ENCODE data around the gene PA2G4.
A peak's percentile ranks its signal among the peaks of the same experiment; 100 is the strongest.
"Not testable (repeated sequence)": the region's sequence is repeated elsewhere in the genome, so short reads cannot be mapped to it uniquely, and the experiment has no call there.

Gene PA2G4

DNA sequence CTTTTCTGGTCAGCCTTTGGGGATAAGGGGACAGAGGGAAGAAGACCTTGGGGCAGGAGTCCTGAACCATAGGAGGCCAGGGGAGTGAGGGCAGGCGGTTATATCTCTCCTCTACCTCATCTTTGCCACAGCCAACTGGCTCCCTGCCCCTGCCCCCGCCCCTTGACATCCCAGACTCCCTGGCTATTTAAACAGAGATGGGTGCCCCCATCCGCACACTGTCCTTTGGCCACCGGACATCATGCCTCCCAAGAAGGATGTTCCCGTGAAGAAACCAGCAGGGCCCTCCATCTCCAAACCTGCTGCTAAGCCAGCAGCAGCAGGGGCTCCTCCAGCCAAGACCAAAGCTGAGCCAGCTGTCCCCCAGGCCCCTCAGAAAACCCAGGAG lies 49.3 kb downstream of the PA2G4 start:
- H3K27ac ChIP-seq: no peak overlapping the region
- no peak overlapping the region for H3K4me3 ChIP-seq
- TF ChIP-seq, protein P1, sequence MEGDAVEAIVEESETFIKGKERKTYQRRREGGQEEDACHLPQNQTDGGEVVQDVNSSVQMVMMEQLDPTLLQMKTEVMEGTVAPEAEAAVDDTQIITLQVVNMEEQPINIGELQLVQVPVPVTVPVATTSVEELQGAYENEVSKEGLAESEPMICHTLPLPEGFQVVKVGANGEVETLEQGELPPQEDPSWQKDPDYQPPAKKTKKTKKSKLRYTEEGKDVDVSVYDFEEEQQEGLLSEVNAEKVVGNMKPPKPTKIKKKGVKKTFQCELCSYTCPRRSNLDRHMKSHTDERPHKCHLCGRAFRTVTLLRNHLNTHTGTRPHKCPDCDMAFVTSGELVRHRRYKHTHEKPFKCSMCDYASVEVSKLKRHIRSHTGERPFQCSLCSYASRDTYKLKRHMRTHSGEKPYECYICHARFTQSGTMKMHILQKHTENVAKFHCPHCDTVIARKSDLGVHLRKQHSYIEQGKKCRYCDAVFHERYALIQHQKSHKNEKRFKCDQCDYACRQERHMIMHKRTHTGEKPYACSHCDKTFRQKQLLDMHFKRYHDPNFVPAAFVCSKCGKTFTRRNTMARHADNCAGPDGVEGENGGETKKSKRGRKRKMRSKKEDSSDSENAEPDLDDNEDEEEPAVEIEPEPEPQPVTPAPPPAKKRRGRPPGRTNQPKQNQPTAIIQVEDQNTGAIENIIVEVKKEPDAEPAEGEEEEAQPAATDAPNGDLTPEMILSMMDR (IDR thresholded peaks at IDR 0.05): no peak
- no peak for DNase-seq (ENCODE audit: low spot score)

DNA sequence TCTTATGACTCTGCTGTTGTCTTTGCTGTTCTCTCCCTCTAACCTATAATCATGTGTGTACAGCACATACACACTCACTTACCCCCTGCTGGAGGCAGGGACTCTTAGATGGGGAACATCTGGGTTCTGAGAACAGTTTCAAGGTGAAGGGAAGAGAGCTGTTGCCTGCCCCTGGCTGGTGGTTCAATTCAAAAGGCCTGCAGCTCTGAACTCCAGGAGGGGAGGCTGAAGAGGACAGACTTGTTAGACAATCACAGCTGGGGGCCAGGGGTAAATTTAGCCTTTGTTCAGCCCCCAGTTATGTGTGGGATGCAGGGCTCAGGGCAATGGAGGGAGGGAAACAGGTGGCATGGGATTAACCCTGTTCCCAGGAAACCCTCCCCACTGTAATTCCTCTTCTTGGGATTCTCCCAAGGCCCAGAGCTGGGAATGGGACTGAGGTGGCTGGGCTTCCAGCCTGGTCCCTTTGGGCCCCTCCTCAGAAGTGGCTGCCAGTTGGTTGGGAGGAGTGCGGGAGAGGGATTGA lies 50.0 kb downstream of the PA2G4 start:
- no peak overlapping the region for H3K4me3 ChIP-seq
- DNase-seq (ENCODE audit: low spot score): no peak
- H3K27ac ChIP-seq: no peak overlapping the region

DNA sequence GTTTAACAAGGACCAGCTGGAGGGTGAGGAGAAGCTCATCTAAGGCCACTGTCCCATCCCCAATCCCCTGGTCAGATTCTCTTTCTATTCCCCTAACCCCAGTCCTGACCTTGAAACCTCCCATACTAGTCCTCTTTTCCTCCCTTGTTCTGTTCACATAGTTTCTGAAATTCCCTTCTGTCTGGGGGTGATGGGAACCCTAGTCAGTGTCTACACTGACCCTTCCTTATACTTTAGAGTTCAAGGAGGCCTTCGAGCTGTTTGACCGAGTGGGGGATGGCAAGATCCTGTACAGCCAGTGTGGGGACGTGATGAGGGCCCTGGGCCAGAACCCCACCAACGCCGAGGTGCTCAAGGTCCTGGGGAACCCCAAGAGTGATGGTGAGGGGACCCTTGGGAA lies 50.5 kb downstream of the PA2G4 start:
- H3K4me3 ChIP-seq: no peak overlapping the region
- DNase-seq (ENCODE audit: low spot score): no peak
- H3K27ac ChIP-seq: no peak overlapping the region
- TF ChIP-seq, protein P1 (IDR thresholded peaks at IDR 0.05): no peak

More for the DNA sequence above, 50.0 kb downstream of the PA2G4 start:
- TF ChIP-seq, protein P1 (IDR thresholded peaks at IDR 0.05): no peak

DNA sequence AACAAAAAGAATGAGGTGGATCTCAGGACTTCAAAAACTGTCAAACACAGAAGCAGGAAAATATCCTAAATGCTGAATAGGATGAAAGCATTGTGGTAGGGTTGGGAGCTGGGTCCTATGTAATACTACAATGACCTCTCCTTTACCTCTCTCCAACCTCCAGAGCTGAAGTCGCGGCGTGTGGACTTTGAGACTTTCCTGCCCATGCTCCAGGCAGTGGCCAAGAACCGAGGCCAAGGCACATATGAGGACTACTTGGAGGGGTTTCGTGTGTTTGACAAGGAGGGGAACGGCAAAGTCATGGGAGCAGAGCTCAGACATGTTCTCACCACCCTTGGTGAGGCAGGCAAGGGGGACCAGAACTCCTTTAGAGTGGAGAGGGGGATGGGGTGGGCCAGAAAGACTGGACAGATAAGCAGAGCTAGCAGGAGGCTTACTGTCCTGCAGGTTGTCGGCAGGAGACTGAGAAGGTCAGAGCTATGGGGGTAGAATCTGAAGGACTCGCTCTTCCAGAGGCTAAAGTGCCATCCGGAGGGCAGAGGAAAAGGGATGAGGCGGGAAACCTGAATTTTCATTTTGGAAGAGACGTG lies 51.0 kb downstream of the PA2G4 start:
- no peak overlapping the region for H3K27ac ChIP-seq
- DNase-seq (ENCODE audit: low spot score): no peak
- TF ChIP-seq, protein P1 (IDR thresholded peaks at IDR 0.05): no peak
- H3K4me3 ChIP-seq: no peak overlapping the region

DNA sequence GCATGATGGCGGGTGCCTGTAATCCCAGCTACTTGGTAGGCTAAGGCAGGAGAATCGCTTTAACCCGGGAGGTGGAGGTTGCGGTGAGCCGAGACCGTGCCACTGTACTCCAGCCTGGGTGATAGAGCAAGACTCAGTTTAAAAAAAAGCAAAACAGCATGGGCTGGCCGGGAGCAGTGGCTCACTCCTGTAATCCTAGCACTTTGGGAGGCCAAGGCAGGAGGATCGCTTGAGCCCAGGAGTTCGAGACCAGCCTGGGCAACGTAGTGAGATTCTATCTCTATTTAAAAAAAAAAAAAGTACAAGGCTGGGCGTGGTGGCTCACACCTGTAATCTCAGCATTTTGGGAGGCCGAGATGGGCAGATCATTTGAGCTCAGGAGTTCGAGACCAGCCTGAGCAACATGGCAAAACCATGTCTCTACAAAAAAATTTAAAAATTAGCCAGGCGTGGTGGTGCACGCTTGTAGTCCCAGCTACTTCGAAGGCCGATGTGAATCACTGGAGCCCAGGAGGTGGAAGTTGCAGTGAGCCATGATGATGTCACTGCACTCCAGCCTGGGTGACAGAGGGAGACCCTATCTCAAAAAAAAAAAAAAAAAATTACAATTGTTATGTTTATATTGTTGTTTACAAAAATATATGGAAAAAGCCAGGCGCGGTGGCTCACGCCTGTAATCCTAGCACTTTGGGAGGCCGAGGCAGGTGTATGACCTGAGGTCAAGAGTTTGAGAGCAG lies 52.3 kb downstream of the PA2G4 start:
- Histone ChIP-seq H3K27ac (peak overlapping the region; percentile 98 to 100), H3K4me3 (peak overlapping the region; percentile 96)
- DNase-seq (ENCODE audit: low spot score): not testable (repeated sequence)

DNA sequence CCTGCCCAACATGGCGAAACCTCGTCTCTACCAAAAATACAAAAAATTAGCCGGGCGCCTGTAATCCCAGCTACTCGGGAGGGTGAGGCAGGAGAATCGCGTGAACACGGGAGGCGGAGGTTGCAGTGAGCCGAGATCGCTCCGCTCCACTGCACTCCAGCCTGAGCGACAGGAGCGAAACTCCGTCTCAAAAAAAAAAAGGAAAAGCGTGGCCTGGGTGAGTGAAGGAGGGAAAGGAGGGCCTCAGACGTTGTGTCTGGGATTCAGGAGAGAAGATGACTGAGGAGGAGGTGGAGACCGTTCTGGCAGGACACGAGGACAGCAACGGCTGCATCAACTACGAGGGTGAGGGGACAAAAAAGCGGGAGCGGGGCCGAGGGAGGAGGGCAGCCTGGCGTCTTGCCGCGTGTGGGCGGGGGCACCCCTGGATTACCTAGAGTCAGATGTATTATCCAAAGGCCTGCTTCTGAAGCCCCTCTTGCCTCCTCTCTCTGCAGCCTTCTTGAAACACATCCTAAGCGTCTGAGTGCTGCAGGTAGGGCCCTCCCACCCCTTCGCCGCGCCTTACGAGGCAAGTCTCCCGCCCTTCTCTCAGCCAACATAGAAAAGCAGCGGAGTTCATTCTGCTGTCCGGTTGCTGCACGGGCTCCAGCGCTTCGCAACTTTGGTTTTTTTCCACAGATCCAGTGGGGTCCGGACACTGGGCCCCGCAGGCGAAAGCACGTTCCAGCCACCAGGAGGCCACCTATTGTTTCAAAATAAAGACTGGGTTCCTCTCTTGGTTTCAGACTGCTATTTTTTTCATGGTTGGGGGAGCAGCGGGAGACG lies 53.1 kb downstream of the PA2G4 start:
- Histone ChIP-seq H3K27ac (peak overlapping the region; percentile 98 to 100), H3K4me3 (peak overlapping the region; percentile 96)
- TF ChIP-seq, protein P1 (IDR thresholded peaks at IDR 0.05): peak; percentile 32
- DNase-seq (ENCODE audit: low spot score): peak; percentile 92
